ENCODE measurements around the gene VAC14. TPM values are rescaled to one million over a fixed set of nuclear protein-coding genes. Genes with fewer than 3 reads are reported as not detected.
A peak's percentile ranks its signal among the peaks of the same experiment; 100 is the strongest.

Gene VAC14
- total RNA-seq, 4 donors from 2014 or later: 43.4 to 69.4 (median 63.1) TPM

- no peak overlapping the region for H3K4me3 ChIP-seq (replicated peaks in 1 of 3)
- intact Hi-C loops (cut with DNase I): no loop called here
- peak overlapping the region; percentile 22 to 65 (median 59) for H3K27ac ChIP-seq
- H3K9me3 ChIP-seq: no peaks in the 10 kb centered on the region
- no peaks in the 10 kb centered on the region for H3K27me3 ChIP-seq
- peaks cover 0 to 59% of the 10 kb centered on the region in 2 donors for H3K4me1 ChIP-seq
- DNase-seq: no peak
- 55 to 65% methylated on average over 18 of the region's 21 CpGs for WGBS, 2 donors
- TF ChIP-seq CTCF (IDR thresholded peaks at IDR 0.05): no peak
- TF ChIP-seq POLR2A (IDR thresholded peaks at IDR 0.05): peak in 1 of 2 donors; percentile 11
- H3K36me3 ChIP-seq: no peaks in the 10 kb centered on the region
Measured at GRCh38 chr16:70737377-70738082, 63.4 kb downstream of the VAC14 start.

- peaks cover 0 to 55% of the 10 kb centered on the region in 2 donors for H3K4me1 ChIP-seq
- peak overlapping the region in 2 of 3 donors; percentile 59 to 65 for H3K27ac ChIP-seq
- WGBS, 2 donors: 82 to 92% methylated on average over 13 to 15 of the region's 18 CpGs
Measured at GRCh38 chr16:70736465-70737376, 64.2 kb downstream of the VAC14 start.

GRCh38 chr16:70735141-70735979, 65.6 kb downstream of the VAC14 start:
- TF ChIP-seq POLR2A (IDR thresholded peaks at IDR 0.05) (no peak), CTCF (IDR thresholded peaks at IDR 0.05) (no peak)
- no peak overlapping the region for H3K4me3 ChIP-seq (replicated peaks in 1 of 3)
- whole genome bisulfite sequencing, 2 donors: 75 to 79% methylated on average over 12 to 13 of the region's 13 CpGs
- H3K27ac ChIP-seq: peak overlapping the region in 2 of 3 donors; percentile 51 to 65
- no peaks in the 10 kb centered on the region for H3K9me3 ChIP-seq
- intact Hi-C loops (cut with DNase I): no loop called here
- peaks cover 0 to 43% of the 10 kb centered on the region in 2 donors for H3K4me1 ChIP-seq
- no peaks in the 10 kb centered on the region for H3K27me3 ChIP-seq
- H3K36me3 ChIP-seq: peaks cover 4 to 9% of the 10 kb centered on the region in 2 donors
- DNase-seq: no peak

More at GRCh38 chr16:70736465-70737376, 64.2 kb downstream of the VAC14 start:
- TF ChIP-seq CTCF (IDR thresholded peaks at IDR 0.05) (no peak), POLR2A (IDR thresholded peaks at IDR 0.05) (no peak)
- DNase-seq: no peak
- no peaks in the 10 kb centered on the region for H3K27me3 ChIP-seq
- intact Hi-C loops (cut with DNase I): no loop called here
- no peaks in the 10 kb centered on the region for H3K36me3 ChIP-seq
- no peaks in the 10 kb centered on the region for H3K9me3 ChIP-seq
- no peak overlapping the region for H3K4me3 ChIP-seq (replicated peaks in 1 of 3)

- H3K9me3 ChIP-seq: no peaks in the 10 kb centered on the region
- peaks cover 4 to 9% of the 10 kb centered on the region in 2 donors for H3K36me3 ChIP-seq
- TF ChIP-seq POLR2A (IDR thresholded peaks at IDR 0.05) (no peak), CTCF (IDR thresholded peaks at IDR 0.05) (no peak)
- no peak overlapping the region for H3K4me3 ChIP-seq (replicated peaks in 1 of 3)
- peak overlapping the region in 2 of 3 donors; percentile 51 to 65 for H3K27ac ChIP-seq
- 82 to 84% methylated on average over 4 of the region's 4 CpGs for WGBS, 2 donors
- DNase-seq: no peak
- peaks cover 0 to 40% of the 10 kb centered on the region in 2 donors for H3K4me1 ChIP-seq
- H3K27me3 ChIP-seq: no peaks in the 10 kb centered on the region
- intact Hi-C loops (cut with DNase I): no loop called here
Measured at GRCh38 chr16:70734522-70735095, 66.3 kb downstream of the VAC14 start.
